HUDEP-2 (cell line): Measurements from ENCODE around the gene CFAP20DC.
"Not testable (repeated sequence)": the region's sequence is repeated elsewhere in the genome, so short reads cannot be mapped to it uniquely, and the experiment has no call there.

Experiments used
- DNase-seq, 76 experiments: peaks; one replicate each; lab custom pipeline; 2025; ENCODE audit not compliant: unreplicated experiment in 76 of 76; lab: John Stamatoyannopoulos, UW

Gene CFAP20DC

DNA sequence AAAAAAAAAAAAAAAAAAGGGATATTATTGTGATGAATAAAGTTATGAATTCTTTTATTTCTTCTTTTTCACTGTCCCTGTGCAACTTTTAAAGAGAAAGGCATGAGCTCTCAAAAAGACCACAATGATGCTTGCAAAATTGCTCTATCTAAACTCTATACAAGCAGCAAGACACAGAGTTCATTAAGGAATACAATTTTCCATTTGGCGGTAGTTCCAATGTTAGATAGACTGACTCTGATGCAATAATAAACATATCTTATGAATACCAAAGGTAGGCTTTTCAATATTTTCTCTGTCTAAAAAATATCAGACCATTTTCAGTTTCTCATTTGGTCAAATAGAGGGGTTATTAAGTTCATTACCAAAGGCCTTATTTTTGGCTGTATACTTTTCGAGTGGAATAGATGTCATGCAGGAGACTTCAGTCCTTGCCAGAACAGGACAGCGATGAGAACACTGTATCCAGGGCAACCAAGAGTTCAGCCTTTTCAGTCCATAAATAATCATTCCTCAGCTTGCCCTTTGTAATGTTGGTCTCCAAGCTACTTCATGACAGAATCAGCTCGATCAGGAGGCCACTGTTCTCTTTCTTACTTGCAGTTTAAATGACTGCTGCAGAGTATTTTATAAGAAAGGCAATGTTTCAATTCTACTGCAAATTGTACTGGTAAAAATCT is 220.4 kb downstream of the CFAP20DC start:
- no peak for DNase-seq

DNA sequence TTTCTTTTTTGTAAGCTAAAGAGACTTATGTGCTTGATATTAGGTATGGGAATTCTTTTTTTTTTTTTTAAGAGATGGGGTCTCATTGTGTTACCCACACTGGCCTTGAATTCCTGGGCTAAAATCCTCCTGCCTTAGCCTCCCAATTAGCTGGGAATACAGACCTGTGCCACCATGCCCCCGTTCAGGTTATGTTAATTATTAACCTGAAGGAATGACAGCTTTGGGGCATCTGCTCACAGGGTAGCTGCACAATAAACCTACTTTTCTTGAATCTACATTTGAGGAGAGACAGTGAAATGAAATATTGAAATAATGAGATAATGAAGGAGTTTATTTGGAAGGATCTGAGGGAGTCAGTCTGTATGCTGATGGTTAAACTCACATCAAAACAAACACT is 225.0 kb downstream of the CFAP20DC start:
- DNase-seq: no peak

DNA sequence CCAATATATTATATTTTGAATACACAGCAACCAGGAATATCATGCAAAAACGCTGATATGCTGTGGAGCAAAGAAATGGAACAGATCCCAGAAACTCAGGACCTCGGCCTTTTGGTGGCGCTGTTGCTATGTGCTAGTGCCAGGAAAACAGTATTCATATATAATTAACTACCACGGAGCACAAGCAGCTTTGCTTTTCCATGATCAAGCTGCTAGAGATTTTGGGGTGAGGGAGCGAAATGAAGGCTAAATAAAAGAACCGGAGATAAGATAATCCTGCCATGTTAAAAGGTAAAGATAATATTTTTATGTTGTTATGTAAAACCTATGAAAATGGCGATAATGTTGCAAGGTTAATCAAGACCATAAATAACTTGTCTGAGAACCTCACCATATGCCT is 225.5 kb downstream of the CFAP20DC start:
- peak in 53 of 76 experiments; percentile 1 to 72 (median 33) for DNase-seq

DNA sequence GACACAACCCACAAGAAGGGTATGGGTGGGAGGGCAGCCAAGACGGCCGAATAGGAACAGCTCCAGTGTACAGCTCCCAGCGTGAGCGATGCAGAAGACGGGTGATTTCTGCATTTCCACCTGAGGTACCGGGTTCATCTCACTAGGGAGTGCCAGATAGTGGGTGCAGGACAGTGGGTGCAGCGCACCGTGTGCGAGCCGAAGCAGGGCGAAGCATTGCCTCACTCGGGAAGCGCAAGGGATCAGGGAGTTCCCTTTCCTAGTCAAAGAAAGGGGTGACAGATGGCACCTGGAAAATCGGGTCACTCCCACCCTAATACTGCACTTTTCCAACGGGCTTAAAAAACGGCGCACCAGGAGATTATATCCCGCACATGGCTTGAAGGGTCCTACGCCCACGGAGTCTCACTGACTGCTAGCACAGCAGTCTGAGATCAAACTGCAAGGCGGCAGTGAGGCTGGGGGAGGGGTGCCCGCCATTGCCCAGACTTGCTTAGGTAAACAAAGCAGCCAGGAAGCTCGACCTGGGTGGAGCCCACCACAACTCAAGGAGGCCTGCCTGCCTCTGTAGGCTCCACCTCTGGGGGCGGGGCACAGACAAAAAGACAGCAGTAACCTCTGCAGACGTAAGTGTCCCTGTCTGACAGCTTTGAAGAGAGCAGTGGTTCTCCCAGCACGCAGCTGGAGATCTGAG is 243.1 kb downstream of the CFAP20DC start:
- not testable (repeated sequence) for DNase-seq

DNA sequence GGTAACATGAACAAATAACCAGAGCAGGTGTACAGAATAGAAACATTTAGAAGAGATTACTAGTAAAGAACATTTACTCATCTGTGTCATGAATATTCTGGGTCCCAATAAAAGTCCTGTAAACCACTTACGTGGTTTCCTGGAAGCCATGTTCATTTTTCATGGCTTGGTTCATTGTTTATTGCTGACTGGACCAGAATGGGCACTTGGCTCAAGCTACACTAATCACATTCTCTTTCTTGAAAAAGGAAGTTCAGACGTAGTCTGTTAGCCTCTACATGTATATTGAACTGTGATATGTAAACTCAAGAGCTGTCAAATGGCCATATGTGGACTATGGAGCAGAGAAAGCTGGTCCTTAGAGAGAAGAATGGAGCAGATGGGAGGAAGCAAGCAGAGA is 244.9 kb downstream of the CFAP20DC start:
- no peak for DNase-seq

DNA sequence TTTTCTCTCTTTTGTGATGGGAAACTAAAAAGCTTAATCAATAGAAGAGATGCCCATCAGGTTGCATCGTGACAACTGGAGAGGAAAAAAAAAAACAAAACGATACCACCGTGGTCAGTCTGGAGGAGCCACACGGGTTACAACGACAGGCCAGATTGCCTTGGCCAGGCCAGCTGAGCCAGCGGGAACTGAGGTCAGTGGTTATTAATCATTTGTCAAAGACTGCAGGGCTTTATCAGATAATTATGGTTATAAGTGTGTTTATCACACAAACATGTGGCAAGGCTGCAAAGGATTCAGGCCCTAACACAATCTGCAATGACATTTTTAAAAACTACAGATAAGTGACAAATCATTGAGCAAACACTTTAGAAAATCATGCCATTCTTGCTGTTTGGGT is 248.3 kb downstream of the CFAP20DC start:
- DNase-seq: no peak

DNA sequence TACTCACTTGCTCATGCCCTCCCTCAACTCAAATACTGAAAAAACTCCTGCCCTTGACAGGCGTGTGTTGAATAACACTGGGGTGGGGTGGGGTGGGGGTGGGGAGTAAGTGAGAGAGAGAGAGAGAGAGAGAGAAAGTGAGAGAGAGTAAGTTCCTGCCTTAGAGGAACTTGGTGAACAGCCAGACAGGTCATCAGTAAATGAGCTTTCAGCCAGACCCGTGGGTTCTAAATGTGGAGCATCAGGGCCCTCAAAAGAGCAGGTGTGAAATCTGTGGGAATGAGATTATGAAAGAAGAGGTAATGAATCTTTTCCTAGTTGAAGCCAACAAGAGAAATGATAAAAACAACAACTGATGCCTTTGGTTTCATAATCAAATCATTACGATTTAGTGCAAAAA is 248.9 kb downstream of the CFAP20DC start:
- DNase-seq: no peak

DNA sequence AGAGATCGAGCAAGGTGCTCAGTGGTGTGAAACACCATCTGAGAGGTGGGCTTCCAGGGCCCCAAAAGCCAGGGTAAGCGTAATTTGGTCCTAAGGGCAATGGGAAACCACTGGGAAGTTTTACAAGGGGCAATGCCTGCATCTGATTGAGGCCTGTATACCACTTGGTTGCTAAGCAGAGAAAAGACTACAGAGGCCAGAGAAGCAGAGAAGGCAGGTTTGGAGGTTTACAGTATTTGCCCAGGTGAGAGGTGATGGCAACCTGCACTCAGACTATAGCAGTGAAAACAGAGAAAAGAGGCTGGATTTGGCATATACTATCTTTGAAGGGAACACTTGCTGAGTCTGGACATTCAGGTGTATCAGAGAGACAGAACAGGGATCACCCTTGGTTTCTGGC is 249.8 kb downstream of the CFAP20DC start:
- DNase-seq: no peak

DNA sequence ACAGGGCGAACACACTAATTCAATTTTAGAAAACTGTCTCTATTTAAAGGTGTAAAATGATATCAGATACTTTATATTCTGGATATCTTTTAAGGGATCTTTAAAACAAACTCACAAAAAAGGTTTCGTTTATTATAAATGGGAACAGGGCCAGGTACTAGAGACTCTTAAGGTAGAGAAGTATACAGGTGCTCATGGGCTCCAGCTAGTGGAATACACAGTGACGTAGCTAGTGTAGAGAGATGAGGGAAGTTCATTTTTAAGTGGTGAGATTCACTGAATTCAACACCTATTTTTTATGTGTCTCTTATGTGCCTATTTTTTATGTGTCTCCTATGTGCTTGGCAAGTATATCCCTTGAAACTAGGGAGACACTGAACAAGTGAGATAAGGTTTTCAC is 250.6 kb downstream of the CFAP20DC start:
- no peak for DNase-seq

DNA sequence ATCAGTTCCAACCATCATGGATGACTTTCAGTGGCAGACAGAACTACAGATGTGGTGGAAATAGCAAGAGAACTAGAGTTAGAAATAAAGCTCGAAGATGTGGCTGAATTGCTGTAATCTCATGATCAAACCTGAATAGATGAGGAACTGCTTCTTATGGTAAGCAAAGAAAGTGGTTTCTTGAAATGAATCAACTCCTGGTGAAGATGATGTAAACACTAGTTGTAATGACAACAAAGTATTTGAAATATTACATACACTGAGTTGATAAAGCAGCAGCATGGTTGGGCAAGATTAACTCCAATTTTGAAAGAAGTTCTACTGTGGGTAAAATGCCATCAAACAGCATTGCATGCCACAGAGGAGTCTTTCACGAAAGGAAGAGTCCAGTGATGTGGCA is 251.5 kb downstream of the CFAP20DC start:
- no peak for DNase-seq

DNA sequence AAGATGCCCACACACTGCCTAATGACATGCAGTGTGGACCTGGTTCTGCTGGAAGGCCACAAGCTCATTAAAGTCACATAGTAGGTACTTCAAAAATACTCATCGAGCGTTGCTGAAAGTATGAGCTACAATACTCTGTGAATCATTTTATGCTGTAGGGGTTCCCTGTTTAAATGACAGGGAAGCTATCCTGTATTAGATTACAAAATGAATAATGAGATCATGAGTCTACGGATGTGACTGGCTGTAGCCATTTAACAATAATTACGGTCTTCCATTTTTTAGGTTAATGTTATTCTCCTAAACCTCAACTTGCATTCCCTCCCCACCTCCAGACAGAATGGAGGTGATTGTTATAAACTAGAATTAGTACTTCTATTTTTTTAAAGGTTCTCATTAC is 255.1 kb downstream of the CFAP20DC start:
- no peak for DNase-seq

DNA sequence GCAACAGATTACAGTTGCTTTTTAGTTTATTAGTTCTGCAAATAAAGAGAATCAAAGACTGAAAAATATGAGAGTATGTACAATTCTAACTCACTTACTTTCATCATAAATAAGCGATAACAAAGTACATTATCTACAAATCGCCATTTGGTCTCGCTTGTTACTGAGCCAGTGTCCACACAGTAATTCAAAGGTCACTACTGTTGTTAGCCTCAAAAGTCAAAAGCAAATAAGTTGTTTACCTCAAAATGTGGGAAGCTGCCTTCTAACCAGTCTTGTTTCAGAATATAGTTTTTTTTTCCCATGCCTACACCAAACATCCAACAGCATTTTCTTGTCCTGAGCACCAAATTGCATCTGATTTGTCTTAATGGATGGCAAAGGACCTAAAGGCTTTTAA is 255.9 kb downstream of the CFAP20DC start:
- no peak for DNase-seq

DNA sequence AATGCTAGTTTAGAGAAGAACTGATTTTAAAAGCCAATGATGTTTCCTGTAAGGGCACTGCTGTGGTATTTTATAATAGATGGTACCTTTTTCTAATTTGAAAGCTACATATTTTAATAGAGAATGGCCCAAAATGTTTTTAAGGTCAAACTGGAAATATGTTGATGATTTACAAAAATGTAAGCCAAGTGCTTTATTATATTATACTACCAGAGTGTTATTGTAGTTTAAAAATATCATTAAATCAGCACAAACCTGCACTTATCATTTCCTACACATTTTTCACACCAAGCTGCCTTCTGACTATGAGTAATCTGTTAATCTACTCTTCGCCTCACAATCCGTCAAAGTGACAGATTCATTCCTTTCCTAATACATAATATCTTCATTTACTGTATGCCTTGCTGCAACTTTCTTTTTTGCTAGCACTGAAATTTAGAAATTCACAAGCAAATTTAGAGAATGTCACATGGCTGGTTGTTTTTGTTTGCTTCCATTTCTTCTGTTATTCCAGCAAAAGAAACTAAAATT is 256.8 kb downstream of the CFAP20DC start:
- no peak for DNase-seq

DNA sequence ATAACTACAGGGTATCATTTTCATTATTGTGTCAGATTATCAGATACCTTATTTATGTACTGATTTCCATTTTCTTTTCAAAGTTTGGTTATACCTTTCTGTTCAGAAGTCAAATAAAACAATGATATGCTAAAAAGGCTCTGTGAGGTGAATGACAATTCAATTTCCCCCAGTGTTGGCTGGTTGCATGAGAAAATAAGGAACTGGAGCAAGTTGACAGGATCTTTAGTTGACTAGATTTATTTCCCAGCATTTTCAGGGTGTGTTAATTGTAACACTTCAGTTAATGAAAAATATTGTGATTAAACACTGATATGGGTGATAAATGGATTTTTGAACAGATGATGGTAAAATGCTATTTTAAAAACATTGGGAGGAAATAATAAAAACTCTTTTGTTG is 260.4 kb downstream of the CFAP20DC start:
- DNase-seq: no peak

DNA sequence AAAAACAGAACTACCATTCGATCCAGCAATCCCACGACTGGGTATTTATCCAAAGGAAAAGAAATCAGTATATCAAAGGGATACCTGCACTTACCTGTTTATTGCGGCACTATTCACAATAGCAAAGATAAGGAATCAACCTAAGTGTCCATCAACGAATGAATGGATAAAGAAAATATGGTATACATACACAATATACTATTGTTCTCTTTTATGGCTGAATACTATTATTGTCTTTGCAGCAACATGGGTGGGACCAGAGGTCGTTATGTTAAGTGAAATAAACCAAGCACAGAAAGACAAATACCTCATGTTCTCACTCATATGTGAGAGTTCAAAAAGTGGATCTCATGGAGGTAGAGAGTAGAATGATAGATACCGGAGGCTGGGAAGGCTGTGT is 264.9 kb downstream of the CFAP20DC start:
- DNase-seq: no peak

DNA sequence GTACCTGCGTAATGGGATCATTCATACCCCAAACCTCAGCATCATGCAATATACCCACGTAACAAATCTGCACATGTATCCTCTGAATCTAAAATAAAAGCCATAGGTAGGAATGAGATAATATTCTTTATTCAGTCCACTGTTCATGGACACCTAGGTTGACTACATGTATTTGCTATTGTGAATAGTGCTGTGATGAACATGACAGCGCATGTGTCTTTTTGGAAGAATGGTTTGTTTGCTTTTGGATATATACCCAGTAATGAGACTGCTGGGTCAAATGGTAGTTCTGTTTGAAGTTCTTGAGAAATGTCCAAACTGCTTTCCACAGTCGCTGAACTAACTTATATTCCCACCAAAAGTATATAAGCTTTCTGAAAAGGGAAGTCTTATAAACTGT is 265.4 kb downstream of the CFAP20DC start:
- DNase-seq: no peak

DNA sequence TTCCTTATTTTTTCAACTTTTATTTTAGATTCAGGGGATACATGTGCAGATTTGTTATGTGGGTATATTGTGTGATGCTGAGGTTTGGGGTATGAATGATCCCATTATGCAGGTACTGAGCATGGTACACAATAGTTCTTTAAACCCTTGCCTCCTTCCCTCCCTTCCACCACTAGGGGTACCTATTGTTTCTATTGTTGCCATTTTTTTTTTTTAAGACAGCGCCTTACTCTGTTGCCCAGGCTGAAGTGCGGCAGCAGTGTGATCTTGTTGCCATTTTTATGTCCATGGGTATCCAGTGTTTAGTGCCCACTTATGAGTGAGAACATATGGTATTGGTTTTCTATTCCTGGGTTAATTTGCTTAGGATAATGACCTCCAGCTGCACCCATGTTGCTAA is 266.0 kb downstream of the CFAP20DC start:
- peak in 1 of 76 experiments; percentile 1 for DNase-seq

DNA sequence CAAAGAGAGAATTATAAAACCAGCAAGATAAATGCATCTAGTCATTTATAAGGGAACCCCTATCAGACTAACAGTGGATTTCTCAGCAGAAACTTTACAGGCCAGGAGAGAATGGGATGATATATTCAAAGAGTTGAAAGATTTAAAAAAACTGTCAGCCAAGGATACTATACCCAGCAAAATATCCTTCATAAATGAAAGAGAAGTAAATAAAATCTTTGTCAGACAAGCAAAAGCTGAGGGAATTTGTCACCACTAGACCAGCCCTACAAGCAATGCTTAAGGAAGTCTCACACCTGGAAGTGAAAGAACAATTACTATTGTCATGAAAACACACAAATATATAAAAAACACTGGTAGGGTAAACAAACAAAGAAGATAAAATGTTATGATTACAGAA is 269.9 kb downstream of the CFAP20DC start:
- DNase-seq: no peak

DNA sequence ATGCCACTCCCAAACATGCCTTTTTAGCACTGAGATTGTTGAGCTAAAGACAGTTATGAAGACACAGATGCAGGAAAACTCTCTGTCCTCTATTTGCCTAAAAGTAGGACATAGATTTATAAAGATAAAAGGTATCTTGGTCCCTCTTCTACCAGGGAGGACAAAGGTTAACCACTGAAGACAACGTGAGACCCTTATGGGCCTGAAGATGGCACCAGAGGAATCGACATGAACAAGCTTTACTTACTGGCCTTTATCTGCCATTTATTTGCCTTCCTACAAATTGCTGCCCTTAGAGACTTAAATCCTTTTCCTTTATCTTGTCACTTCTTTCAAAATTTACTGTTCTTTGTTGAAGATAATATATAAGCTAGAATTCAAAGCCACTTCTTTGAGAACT is 273.6 kb downstream of the CFAP20DC start:
- no peak for DNase-seq

DNA sequence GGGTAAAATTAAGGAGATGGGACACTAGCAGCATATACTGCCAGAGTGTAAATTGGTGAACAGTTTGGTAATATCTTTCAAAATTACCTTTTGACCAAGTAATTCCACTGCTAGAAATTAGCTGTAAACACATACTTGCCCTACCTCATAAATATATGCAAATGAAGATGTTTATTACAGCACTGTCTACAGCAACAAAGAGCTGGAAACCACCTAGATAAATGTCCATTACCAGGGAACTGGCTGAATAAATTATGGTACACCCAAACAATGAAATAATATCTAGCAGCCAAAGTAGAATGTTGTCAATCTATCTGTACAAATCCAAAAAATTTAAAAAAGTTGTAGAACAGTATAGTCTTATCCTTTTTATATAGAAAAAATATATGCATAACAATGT is 277.4 kb downstream of the CFAP20DC start:
- DNase-seq: no peak

DNA sequence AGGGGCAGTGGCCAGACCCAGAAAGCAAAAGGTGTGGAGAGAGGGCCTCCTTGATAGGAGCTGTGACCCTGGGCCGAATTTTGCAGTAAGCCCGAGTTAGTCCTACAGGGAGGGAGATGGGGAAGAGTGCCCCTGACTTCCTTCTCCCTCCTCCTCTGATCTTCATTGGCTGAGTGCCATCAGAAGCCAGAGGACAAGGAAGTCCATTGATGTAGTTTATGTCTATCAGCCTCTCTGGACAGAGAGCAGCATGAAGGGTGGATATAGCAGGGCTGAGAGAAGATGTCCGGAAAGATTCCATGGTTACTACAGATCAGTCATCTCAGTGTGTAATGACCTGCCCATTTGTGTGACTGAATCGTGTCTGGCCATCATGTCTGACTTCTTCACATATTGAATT is 280.8 kb downstream of the CFAP20DC start:
- no peak for DNase-seq

DNA sequence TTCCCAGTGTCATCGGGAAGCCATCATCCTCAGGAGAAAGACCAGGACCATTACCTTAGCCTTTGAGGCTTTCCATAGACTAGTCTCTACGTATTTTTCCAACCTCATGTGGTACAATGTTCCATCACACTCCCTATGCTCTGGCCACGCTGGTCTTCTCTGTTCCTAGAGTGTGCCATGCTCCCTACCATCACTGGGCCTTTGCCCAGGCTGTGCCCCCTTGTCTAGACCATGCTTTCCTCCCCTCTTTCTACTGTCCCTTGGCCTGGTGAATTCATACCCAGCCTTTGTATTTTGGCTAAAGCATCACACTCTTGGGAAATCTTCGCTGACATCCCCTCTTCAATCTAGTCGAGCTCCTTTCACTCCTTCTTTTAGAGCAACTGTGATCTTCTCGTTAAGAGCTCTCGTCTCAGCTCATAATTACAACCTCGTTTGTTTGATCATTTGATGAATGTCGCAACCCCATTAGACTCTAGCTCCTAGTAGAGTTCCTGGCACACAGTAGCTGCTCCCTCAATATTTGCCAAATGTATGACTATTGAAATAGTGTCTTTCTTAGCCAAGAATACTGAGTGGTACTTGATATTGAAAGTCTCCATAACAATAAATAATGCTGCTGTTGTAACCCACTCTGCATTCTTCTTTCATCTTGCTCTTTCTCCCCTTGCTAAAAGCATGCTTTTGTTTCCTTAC is 283.1 kb downstream of the CFAP20DC start:
- DNase-seq: no peak
